ENCODE measurements around the gene ATG7. TPM values are rescaled to one million over a fixed set of nuclear protein-coding genes. Genes with fewer than 3 reads are reported as not detected.

ATG7 gene
- total RNA-seq, 1 donor from 2014 or later = 55.0 TPM

DNA sequence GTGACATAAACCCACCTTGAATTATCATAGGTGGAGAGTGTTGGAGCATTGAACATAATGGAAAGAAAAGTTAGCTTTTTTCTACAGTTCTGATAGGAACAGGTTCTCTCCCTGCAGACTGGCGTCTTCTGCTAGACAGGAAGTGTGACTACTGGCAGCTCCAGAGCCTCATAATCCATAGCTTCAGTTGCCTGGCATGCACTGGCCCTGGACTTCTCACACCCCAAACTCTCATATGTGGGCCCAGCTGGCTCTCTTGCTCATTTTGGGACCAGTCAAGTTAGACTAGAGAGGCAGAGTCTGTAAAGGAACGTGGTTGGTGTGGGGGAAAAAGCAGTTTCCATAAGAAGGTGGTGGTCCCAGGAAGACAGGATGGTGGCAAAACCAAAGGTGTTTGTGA is 191.4 kb downstream of the ATG7 start:
- no peaks in the 10 kb centered on the region for H3K9me3 ChIP-seq
- H3K27ac ChIP-seq = no peak overlapping the region
- intact Hi-C loops (cut with DNase I) = no loop called here
- no peaks in the 10 kb centered on the region for H3K27me3 ChIP-seq
- H3K36me3 ChIP-seq = no peaks in the 10 kb centered on the region
- no peak overlapping the region for H3K4me3 ChIP-seq
- DNase-seq (ENCODE audit: extremely low spot score in 2 of 2) = no peak
- TF ChIP-seq CTCF (IDR thresholded peaks at IDR 0.05) = no peak
- no peak for TF ChIP-seq POLR2AphosphoS5 (IDR thresholded peaks at IDR 0.05; ENCODE audit: insufficient read depth in 1 of 2, low read depth in 1 of 2)
- TF ChIP-seq POLR2A (IDR thresholded peaks at IDR 0.05) = no peak
- H3K4me1 ChIP-seq = peaks cover 28% of the 10 kb centered on the region

DNA sequence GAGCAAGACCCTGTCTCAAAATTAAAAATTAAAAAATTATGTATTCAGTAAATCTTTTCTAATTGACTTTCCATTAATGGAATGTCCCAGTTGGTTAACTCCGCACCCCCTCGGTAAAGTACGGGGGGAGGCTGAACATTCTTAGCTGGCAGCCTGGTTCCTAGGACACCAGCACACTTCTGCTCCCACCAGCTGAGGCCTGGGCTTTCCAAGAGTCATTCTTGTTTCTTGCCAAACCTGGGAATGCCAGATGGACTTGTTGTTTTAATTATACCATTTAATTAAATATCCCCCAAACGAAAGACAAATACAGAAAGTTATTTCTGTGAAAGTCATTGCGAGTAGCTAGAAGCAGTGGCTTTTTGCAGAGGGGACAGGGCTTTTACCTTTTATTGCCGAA is 192.2 kb downstream of the ATG7 start:
- no peak overlapping the region for H3K4me3 ChIP-seq
- no peak for TF ChIP-seq POLR2A (IDR thresholded peaks at IDR 0.05)
- no peak for TF ChIP-seq CTCF (IDR thresholded peaks at IDR 0.05)
- TF ChIP-seq POLR2AphosphoS5 (IDR thresholded peaks at IDR 0.05; ENCODE audit: insufficient read depth in 1 of 2, low read depth in 1 of 2) = no peak
- H3K9me3 ChIP-seq = no peaks in the 10 kb centered on the region
- no peak for DNase-seq (ENCODE audit: extremely low spot score in 2 of 2)
- no peaks in the 10 kb centered on the region for H3K27me3 ChIP-seq
- peak overlapping the region; percentile 85 for H3K27ac ChIP-seq
- intact Hi-C loops (cut with DNase I) = no loop called here
- H3K4me1 ChIP-seq = peaks cover 28% of the 10 kb centered on the region
- no peaks in the 10 kb centered on the region for H3K36me3 ChIP-seq

DNA sequence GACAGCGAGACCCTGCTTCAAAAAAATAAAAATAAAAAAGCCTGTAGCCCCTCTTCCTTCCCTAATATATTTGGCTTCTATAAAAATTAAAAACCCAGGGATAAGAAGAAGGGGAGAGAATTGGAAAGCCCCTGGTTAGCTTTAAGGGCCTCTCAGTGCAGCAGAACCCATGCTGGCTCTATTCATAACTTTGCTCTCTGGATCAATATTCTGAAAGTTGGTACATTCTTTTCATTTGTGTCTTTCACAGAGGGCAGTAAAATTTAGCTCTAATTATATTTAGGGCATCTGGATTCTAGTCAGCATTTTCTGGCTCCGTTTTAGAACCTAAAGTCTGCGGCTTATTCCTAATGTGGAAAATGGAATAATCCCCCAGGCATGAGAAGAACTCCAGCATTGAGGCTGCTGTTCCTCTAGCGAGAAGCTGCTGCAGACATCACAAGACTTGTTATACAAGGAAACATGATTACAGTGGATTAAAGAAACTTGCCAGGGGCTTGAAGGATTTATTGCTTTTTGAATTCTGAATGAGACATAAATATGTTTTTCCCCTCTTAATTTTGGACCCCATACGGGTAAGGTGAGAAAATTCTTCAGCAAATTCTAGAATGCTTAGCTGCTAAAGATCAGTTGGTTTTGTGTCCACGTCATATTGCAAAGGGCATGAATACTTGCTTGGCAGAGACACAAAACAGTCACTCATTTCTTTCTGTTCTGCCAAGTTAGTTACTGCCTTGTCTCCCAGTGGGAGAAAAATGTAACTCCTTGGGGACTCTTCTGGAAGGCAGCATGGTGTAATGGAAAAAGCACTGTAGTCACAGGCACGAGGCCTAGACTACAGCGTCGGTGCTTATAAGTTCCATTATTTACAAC is 193.8 kb downstream of the ATG7 start:
- Histone ChIP-seq H3K4me1 (peaks cover 28% of the 10 kb centered on the region), H3K27me3 (no peaks in the 10 kb centered on the region), H3K4me3 (no peak overlapping the region), H3K27ac (peak overlapping the region; percentile 85), H3K36me3 (no peaks in the 10 kb centered on the region), H3K9me3 (no peaks in the 10 kb centered on the region)
- TF ChIP-seq POLR2AphosphoS5 (IDR thresholded peaks at IDR 0.05; ENCODE audit: insufficient read depth in 1 of 2, low read depth in 1 of 2) = peak; percentile 32 to 83
- TF ChIP-seq CTCF (IDR thresholded peaks at IDR 0.05) = no peak
- no peak for TF ChIP-seq POLR2A (IDR thresholded peaks at IDR 0.05)
- DNase-seq (ENCODE audit: extremely low spot score in 2 of 2) = no peak
- intact Hi-C loops (cut with DNase I) = no loop called here

DNA sequence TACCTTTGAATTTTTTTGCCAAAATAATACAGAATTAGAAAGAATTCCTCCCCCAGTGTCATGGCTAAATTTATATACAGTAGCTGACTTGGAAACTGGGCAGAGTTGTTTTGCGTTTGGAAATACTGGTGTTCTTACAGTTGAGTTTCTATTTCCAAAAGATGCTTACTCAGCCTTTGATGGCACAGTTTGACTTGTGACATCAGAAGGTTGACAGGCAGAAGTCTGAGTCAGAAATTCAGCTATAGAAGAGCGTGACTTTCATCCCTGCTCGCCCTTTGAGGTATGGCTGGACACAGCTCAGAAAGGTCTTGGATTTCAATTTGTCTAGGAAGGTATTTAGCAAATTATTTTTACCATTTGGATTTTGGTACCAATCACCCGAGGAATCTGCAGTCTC is 195.7 kb downstream of the ATG7 start:
- DNase-seq (ENCODE audit: extremely low spot score in 2 of 2) = no peak
- intact Hi-C loops (cut with DNase I) = no loop called here
- TF ChIP-seq CTCF (IDR thresholded peaks at IDR 0.05) = no peak
- TF ChIP-seq POLR2A (IDR thresholded peaks at IDR 0.05) = no peak
- TF ChIP-seq POLR2AphosphoS5 (IDR thresholded peaks at IDR 0.05; ENCODE audit: insufficient read depth in 1 of 2, low read depth in 1 of 2) = peak in 1 of 2 donors; percentile 13
- Histone ChIP-seq H3K36me3 (no peaks in the 10 kb centered on the region), H3K4me1 (peaks cover 28% of the 10 kb centered on the region), H3K9me3 (no peaks in the 10 kb centered on the region), H3K27ac (peak overlapping the region; percentile 85), H3K4me3 (no peak overlapping the region), H3K27me3 (no peaks in the 10 kb centered on the region)

Measured in vagina (tissue), 2 donors.